Measurements from ENCODE around the gene IGSF9. TPM values are rescaled to one million over a fixed set of nuclear protein-coding genes. Genes with fewer than 3 reads are reported as not detected.

IGSF9 gene
- total and polyA plus RNA-seq, 2 experiments from 2014 or later, result 0.13 TPM; not detected in 1

DNA sequence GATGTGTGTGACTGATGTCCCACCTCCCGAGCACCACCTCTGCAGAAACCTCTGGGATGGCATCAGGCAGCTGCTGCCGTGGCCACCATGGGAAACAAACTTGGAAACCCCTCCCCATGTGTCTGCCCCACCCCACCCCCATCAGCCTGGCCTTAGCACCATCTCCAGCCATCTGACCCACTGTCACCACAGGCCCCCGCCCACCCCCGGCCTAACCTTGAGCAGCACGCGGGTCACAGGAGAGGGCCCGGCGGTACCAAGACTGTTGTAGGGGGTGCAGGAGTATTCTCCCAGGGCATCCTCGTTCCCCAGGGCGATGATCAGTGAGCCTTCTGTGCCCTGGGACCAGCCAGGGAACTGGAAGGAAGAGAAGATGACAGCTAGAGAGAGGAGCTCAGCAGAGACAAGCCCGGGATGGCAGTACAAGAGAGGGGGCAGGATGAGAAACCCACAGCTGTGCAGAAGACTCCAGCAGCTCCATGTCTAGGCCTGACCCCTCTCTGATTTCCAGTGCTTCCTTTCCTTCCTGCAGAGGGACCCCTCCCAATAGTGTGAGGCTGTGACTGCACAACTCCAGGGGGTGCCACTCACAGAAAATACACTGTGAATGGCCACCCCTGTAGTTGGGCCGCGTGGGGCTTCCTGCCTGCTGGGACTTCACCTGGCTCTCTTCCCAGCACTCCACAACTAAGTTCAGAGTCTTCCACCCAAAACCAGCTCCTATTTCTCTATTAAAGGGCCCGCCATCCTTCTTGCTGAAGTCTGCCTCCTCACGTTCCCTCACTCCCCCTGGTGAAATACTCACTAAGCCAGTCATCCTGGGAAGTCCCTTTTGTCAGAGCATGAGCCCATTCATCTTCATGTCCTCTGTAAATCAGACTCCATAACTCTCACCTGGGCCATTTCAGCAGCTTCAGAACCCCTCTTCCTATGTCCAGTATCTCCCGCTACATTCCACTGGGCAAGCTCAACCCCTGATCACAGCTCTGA lies 12.8 kb downstream of the IGSF9 start:
- Histone ChIP-seq H3F3A (ENCODE audit: insufficient read depth) (no peaks in the 10 kb centered on the region), H3K36me3 (ENCODE audit: low read depth) (no peaks in the 10 kb centered on the region), H3K4me1 (ENCODE audit: insufficient read depth) (no peaks in the 10 kb centered on the region), H4K20me1 (ENCODE audit: insufficient read depth) (no peaks in the 10 kb centered on the region), H3K4me2 (ENCODE audit: unreplicated experiment) (no peak overlapping the region), H2AFZ (no peak overlapping the region), H3K9me2 (ENCODE audit: insufficient read depth) (no peaks in the 10 kb centered on the region), H3K9ac (no peak overlapping the region), H3K27me3 (replicated peaks; ENCODE audit: insufficient read depth) (no peaks in the 10 kb centered on the region), H3K27ac (no peak overlapping the region), H3K4me3 (no peak overlapping the region), H3K79me2 (ENCODE audit: insufficient read depth) (no peaks in the 10 kb centered on the region), H3K9me3 (ENCODE audit: low read depth) (no peaks in the 10 kb centered on the region)
- 72 to 75% methylated on average over 15 to 16 of the region's 16 CpGs for WGBS, 2 experiments (ENCODE audit: low coverage in 1 of 2, low lambda C conversion rate in 2 of 2, missing lambda C conversion rate in 2 of 2)
- no peak for DNase-seq
- TF ChIP-seq EZH2 (IDR thresholded peaks at IDR 0.05; ENCODE audit: insufficient read depth, poor library complexity, severe bottlenecking) (no peak), EZH2phosphoT487 (IDR thresholded peaks at IDR 0.05; ENCODE audit: insufficient read depth, low read depth) (no peak)
- in situ Hi-C loops (cut with MboI), result no loop called here

DNA sequence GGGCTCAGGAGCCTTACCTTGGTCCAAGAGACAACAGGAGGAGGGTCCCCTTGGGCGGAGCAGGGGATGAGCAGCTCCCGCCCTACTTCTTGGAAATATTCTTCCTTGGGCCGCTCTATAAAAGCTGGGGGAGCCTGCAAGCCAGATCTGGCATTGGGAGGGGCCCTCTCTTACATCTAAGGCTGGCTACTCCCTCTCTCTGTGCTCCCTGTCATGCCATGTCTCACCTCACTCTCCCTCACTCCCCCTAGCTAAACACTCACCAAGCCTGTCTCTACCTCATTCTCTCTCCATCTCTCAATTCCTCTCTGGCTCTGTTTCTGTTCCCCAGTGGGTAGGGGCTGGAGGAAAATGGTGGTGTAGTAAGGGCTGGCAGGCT lies 13.6 kb downstream of the IGSF9 start:
- Histone ChIP-seq H2AFZ (no peak overlapping the region), H3K27ac (no peak overlapping the region), H3K4me2 (ENCODE audit: unreplicated experiment) (no peak overlapping the region), H3K9me2 (ENCODE audit: insufficient read depth) (no peaks in the 10 kb centered on the region), H3K9me3 (ENCODE audit: low read depth) (no peaks in the 10 kb centered on the region), H3K79me2 (ENCODE audit: insufficient read depth) (no peaks in the 10 kb centered on the region), H3F3A (ENCODE audit: insufficient read depth) (no peaks in the 10 kb centered on the region), H3K4me3 (no peak overlapping the region), H3K4me1 (ENCODE audit: insufficient read depth) (no peaks in the 10 kb centered on the region), H4K20me1 (ENCODE audit: insufficient read depth) (no peaks in the 10 kb centered on the region), H3K9ac (no peak overlapping the region), H3K27me3 (replicated peaks; ENCODE audit: insufficient read depth) (no peaks in the 10 kb centered on the region), H3K36me3 (ENCODE audit: low read depth) (no peaks in the 10 kb centered on the region)
- in situ Hi-C loops (cut with MboI), result no loop called here
- TF ChIP-seq EZH2 (IDR thresholded peaks at IDR 0.05; ENCODE audit: insufficient read depth, poor library complexity, severe bottlenecking) (no peak), EZH2phosphoT487 (IDR thresholded peaks at IDR 0.05; ENCODE audit: insufficient read depth, low read depth) (no peak)
- no peak for DNase-seq
- 88 to 100% methylated on average over 3 of the region's 3 CpGs for WGBS, 2 experiments (ENCODE audit: low coverage in 1 of 2, low lambda C conversion rate in 2 of 2, missing lambda C conversion rate in 2 of 2)

DNA sequence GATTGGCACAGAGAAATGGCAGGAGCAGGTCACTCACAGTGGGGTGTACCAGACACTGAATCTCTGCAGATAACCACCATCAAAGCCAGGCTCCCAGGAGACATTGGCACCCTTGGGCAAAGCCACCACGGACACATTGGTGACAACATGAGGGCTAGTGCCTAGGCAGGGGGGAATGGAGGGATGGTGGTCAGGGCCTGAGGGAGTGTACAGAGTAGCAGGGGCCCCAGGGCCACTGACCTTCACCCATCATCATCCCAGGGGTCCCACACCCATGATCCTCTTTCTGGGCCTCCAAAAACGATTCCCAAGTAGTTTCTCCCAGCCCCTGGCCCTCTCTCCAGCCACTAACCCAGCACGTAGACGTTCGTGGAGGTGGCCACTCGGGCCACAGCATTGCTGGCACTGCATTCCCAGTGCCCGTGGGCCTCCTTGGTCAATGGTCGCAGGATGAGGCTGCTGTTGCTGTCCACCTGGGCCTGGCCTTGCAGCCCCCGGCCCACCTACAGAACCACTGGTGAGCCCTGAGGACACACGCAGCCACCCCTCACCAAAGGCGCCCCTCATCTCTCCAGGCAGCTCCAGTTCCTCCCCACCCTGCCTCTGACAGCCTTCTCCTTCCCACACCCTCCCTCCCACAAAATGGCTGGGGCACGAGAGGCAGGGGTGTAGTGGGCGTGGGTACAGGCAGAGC lies 14.2 kb downstream of the IGSF9 start:
- no peaks in the 10 kb centered on the region for H3F3A ChIP-seq (ENCODE audit: insufficient read depth)
- H3K4me3 ChIP-seq, result no peak overlapping the region
- H2AFZ ChIP-seq, result no peak overlapping the region
- H4K20me1 ChIP-seq (ENCODE audit: insufficient read depth), result no peaks in the 10 kb centered on the region
- in situ Hi-C loops (cut with MboI), result no loop called here
- TF ChIP-seq EZH2phosphoT487 (IDR thresholded peaks at IDR 0.05; ENCODE audit: insufficient read depth, low read depth), result no peak
- no peak for TF ChIP-seq EZH2 (IDR thresholded peaks at IDR 0.05; ENCODE audit: insufficient read depth, poor library complexity, severe bottlenecking)
- H3K9ac ChIP-seq, result no peak overlapping the region
- no peaks in the 10 kb centered on the region for H3K36me3 ChIP-seq (ENCODE audit: low read depth)
- no peaks in the 10 kb centered on the region for H3K4me1 ChIP-seq (ENCODE audit: insufficient read depth)
- H3K27ac ChIP-seq, result no peak overlapping the region
- no peaks in the 10 kb centered on the region for H3K9me2 ChIP-seq (ENCODE audit: insufficient read depth)
- no peaks in the 10 kb centered on the region for H3K9me3 ChIP-seq (ENCODE audit: low read depth)
- no peaks in the 10 kb centered on the region for H3K79me2 ChIP-seq (ENCODE audit: insufficient read depth)
- H3K4me2 ChIP-seq (ENCODE audit: unreplicated experiment), result no peak overlapping the region
- 60 to 69% methylated on average over 13 of the region's 13 CpGs for WGBS, 2 experiments (ENCODE audit: low coverage in 1 of 2, low lambda C conversion rate in 2 of 2, missing lambda C conversion rate in 2 of 2)
- DNase-seq, result no peak
- H3K27me3 ChIP-seq (replicated peaks; ENCODE audit: insufficient read depth), result no peaks in the 10 kb centered on the region

DNA sequence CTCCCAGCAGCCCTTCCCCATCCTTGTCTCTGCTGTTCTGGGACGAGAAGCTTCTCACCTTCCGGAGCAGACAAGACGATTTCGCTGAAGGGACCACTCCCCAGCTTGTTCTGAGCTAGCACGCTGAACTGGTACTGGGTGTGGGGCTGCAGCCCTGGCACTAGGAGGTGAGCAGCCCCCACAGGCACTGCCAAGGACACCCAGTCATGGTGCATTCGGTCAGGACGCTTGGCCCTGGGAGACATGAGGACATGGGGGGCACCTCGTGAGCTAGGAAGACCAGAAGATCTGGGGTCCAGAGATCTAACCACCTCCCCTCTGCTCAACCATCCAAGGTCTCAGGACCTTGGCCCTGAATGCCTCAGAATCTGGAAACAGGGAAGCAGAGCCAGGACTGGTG lies 14.8 kb downstream of the IGSF9 start:
- Histone ChIP-seq H3K9me3 (ENCODE audit: low read depth) (no peaks in the 10 kb centered on the region), H3K27me3 (replicated peaks; ENCODE audit: insufficient read depth) (no peaks in the 10 kb centered on the region), H3K36me3 (ENCODE audit: low read depth) (no peaks in the 10 kb centered on the region), H3F3A (ENCODE audit: insufficient read depth) (no peaks in the 10 kb centered on the region), H3K4me1 (ENCODE audit: insufficient read depth) (no peaks in the 10 kb centered on the region), H3K4me2 (ENCODE audit: unreplicated experiment) (no peak overlapping the region), H4K20me1 (ENCODE audit: insufficient read depth) (no peaks in the 10 kb centered on the region), H3K4me3 (no peak overlapping the region), H3K27ac (no peak overlapping the region), H3K9ac (no peak overlapping the region), H3K79me2 (ENCODE audit: insufficient read depth) (no peaks in the 10 kb centered on the region), H3K9me2 (ENCODE audit: insufficient read depth) (no peaks in the 10 kb centered on the region), H2AFZ (no peak overlapping the region)
- no peak for TF ChIP-seq EZH2phosphoT487 (IDR thresholded peaks at IDR 0.05; ENCODE audit: insufficient read depth, low read depth)
- TF ChIP-seq EZH2 (IDR thresholded peaks at IDR 0.05; ENCODE audit: insufficient read depth, poor library complexity, severe bottlenecking), result no peak
- WGBS, 2 experiments (ENCODE audit: low coverage in 1 of 2, low lambda C conversion rate in 2 of 2, missing lambda C conversion rate in 2 of 2), result 89 to 91% methylated on average over 8 of the region's 8 CpGs
- in situ Hi-C loops (cut with MboI), result no loop called here
- no peak for DNase-seq
